A673 (cell line): Measurements from ENCODE around the gene CFAP92. TPM values are rescaled to one million over a fixed set of nuclear protein-coding genes. Genes with fewer than 3 reads are reported as not detected.

Source experiments
- BruUV-seq: library from RNA; stranded (reverse); fragments of 400-500 nt; replicated peaks from 2 replicates; lab custom pipeline; 2021; lab: Mats Ljungman, UMichigan
- CTCF ChIA-PET: fragments of 300-600 bp; sonication (Branson Sonifier 250); formaldehyde crosslinking; loops from one replicate; lab custom pipeline; 2022; ENCODE audit warnings: antibody characterized with exemption; lab: Charles Lee
- POLR2A ChIA-PET: fragments of 300-600 bp; sonication (Branson Sonifier 250); formaldehyde crosslinking; loops from one replicate; lab custom pipeline; 2022; ENCODE audit warnings: antibody characterized with exemption; ENCODE audit not compliant: low non-redundant PET; lab: Charles Lee
- DNase-seq: peaks from one replicate; pipeline ENCODE4 v3.0.0-alpha.2; 2015; ENCODE audit warnings: low spot score
- H3K27ac ChIP-seq: fragments of 200-600 bp; sonication (generic); 2 replicates; pipeline ENCODE4 v1.5.1; 2016; ENCODE audit warnings: mixed run types, low read depth, mild to moderate bottlenecking, mixed read lengths, antibody characterized with exemption, low read length; ENCODE audit not compliant: poor library complexity, severe bottlenecking
- H3K27me3 ChIP-seq: fragments of 200-600 bp; sonication (generic); replicated peaks from 2 replicates; pipeline ENCODE4 v1.6.1; 2017; ENCODE audit warnings: mixed run types, low read depth, mild to moderate bottlenecking, mixed read lengths, antibody characterized with exemption, low read length; ENCODE audit not compliant: insufficient read depth, poor library complexity
- H3K36me3 ChIP-seq: fragments of 200-600 bp; sonication (generic); 2 replicates; pipeline ENCODE4 v1.6.1; 2016; ENCODE audit warnings: mixed run types, mild to moderate bottlenecking, mixed read lengths, antibody characterized with exemption, low read length; ENCODE audit not compliant: insufficient read depth, poor library complexity, severe bottlenecking
- H3K4me1 ChIP-seq: fragments of 200-600 bp; sonication (generic); 2 replicates; pipeline ENCODE4 v1.6.1; 2017; ENCODE audit warnings: mixed run types, mild to moderate bottlenecking, mixed read lengths, antibody characterized with exemption, low read length; ENCODE audit not compliant: insufficient read depth, poor library complexity, severe bottlenecking
- H3K4me3 ChIP-seq: fragments of 200-600 bp; sonication (generic); 2 replicates; pipeline ENCODE4 v1.5.1; 2016; ENCODE audit warnings: low read depth, mixed run types, mild to moderate bottlenecking, mixed read lengths, low read length; ENCODE audit not compliant: poor library complexity, severe bottlenecking
- H3K9me3 ChIP-seq: fragments of 200-600 bp; sonication (generic); 2 replicates; pipeline ENCODE4 v1.6.1; 2016; ENCODE audit warnings: mixed run types, low read depth, mild to moderate bottlenecking, mixed read lengths, antibody characterized with exemption, low read length; ENCODE audit not compliant: poor library complexity, severe bottlenecking
- EZH2 ChIP-seq: fragments of 200-600 bp; sonication (generic); IDR thresholded peaks from 2 replicates; pipeline ENCODE4 v1.6.1; 2017; ENCODE audit warnings: borderline replicate concordance, low read depth, mild to moderate bottlenecking, mixed read lengths, antibody characterized with exemption, low read length; ENCODE audit not compliant: poor library complexity, severe bottlenecking
- intact Hi-C: fragments of 100-400 bp; cut with micrococcal nuclease; formaldehyde crosslinking; loops from one replicate; pipeline ENCODE4 v1.10.0; 2022; ENCODE audit not compliant: unreplicated experiment
- total RNA-seq: library from RNA; stranded (reverse); gene quantifications from 2 replicates; pipeline ENCODE4 v1.2.3, GENCODE V29; 2021
- TF ChIP-seq, protein P1 (sequence below): fragments of 300-800, 200-600 bp; sonication (generic); conservative IDR thresholded peaks from 2 replicates; pipeline ENCODE4 v1.5.1; 2017; ENCODE audit warnings: low read depth, mild to moderate bottlenecking, antibody characterized with exemption, low read length, moderate library complexity, mixed read lengths

Gene CFAP92
- total RNA-seq, 1 experiment from 2014 or later, result not detected

DNA sequence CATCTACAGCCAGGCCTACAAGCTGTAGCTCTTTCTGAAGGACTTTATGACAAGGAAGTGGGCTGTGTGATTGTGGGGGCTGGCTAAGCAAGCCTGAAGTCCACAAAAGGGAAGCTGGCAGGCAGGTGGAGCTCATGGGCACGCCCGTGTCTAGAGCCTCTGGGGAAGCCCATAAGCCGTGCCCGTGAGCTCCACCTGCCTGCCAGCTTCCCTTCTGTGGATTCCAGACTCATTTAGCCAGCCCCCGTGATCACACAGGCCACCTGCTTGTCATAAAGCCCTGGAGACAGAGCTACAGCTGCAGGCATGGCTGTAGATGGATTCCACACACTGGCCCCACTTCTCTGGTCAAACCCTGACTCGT lies 22.5 kb upstream of the CFAP92 start:
- CTCF ChIA-PET, result interaction anchor here (0.6 to 1.4 kb wide), 3 partner anchors 46 to 774 kb away, joined by 3 to 6 read pairs (median 6); no protein-coding TSS in a partner anchor
- TF ChIP-seq, protein P1, sequence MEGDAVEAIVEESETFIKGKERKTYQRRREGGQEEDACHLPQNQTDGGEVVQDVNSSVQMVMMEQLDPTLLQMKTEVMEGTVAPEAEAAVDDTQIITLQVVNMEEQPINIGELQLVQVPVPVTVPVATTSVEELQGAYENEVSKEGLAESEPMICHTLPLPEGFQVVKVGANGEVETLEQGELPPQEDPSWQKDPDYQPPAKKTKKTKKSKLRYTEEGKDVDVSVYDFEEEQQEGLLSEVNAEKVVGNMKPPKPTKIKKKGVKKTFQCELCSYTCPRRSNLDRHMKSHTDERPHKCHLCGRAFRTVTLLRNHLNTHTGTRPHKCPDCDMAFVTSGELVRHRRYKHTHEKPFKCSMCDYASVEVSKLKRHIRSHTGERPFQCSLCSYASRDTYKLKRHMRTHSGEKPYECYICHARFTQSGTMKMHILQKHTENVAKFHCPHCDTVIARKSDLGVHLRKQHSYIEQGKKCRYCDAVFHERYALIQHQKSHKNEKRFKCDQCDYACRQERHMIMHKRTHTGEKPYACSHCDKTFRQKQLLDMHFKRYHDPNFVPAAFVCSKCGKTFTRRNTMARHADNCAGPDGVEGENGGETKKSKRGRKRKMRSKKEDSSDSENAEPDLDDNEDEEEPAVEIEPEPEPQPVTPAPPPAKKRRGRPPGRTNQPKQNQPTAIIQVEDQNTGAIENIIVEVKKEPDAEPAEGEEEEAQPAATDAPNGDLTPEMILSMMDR, result 0 out of 2 replicates have a peak, but pooled peaks have one; percentile 8
- TF ChIP-seq EZH2, result no peak
- POLR2A ChIA-PET, result no interaction called here
- Histone ChIP-seq H3K4me3 (no peak overlapping the region), H3K27me3 (no peaks in the 10 kb centered on the region), H3K36me3 (no peaks in the 10 kb centered on the region), H3K4me1 (peaks cover 7% of the 10 kb centered on the region), H3K9me3 (no peaks in the 10 kb centered on the region), H3K27ac (peak overlapping the region; percentile 2)
- intact Hi-C loops, result no loop called here
- no TSS peak for BruUV-seq
- DNase-seq, result no peak

DNA sequence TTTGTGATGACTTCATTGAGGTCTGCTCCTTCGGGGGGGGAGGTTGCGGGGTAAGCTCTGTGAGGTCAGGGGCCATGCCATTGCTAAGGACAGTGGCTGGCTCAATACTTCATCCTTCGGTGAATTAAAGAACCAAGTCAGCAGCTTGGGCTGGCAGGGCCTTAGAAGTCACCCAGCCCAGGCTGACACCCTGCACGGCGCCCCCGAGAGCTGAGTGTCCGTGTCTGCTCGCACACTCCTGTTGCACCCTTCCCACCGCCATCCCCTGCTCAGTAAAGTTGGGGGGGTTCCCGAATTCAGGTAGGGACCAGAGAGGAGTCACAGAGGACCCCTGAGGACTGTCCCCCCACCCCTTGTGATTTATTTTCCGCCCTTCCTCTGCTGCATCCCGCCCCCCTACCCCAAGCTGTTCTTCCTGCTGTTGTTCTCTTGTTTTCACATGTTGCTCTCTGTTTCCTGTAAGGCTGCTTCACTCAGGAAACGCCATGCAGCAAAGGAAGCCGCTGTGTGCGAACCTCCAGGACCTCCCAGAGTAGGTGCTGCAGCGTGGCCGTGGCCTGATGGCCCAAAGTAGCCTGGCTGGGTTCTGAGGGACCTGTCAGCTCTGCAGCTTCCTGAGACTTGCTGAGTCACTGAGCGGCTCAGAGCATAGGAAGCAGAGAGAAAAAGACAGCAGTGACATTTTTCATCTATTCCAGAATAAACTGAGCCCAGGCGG lies 21.7 kb upstream of the CFAP92 start:
- no TSS peak for BruUV-seq
- peaks cover 7% of the 10 kb centered on the region for H3K4me1 ChIP-seq
- H3K27me3 ChIP-seq, result no peaks in the 10 kb centered on the region
- CTCF ChIA-PET, result interaction anchor here (0.6 to 1.4 kb wide), 2 partner anchors 45 to 775 kb away, joined by 6 read pairs; no protein-coding TSS in a partner anchor
- H3K4me3 ChIP-seq, result no peak overlapping the region
- TF ChIP-seq, protein P1, result no peak
- no peak for TF ChIP-seq EZH2
- intact Hi-C loops, result no loop called here
- DNase-seq, result no peak
- POLR2A ChIA-PET, result no interaction called here
- H3K36me3 ChIP-seq, result no peaks in the 10 kb centered on the region
- H3K9me3 ChIP-seq, result no peaks in the 10 kb centered on the region
- H3K27ac ChIP-seq, result peak overlapping the region; percentile 2

DNA sequence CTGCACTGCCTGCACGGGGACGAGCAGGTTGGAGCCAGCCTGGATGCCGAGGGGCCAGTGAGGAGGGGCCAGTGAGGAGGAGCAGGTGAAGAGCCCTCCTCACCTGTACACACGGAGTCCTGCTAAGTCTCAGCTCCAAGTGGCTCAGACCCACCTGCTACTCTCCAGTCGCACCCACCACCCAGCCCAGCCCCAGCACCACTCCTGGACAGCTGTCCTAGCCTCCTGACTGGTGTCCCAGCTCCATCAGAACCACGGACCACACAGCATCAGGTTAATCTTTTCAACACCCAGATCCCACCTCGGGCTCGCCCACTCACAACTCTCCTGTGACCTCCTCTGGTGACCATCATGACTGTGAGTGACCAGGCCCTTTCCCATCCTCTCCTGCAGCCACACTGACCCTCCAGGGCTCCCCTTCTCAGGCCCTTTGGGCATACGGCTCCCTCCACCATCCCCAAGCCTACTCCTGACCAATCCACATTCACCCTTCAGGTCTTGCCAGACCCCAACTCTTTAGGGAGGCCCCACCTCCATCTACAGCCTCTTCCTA lies 21.0 kb upstream of the CFAP92 start:
- TF ChIP-seq EZH2, result no peak
- TF ChIP-seq, protein P1, result no peak
- no peak overlapping the region for H3K4me3 ChIP-seq
- CTCF ChIA-PET, result no interaction called here
- intact Hi-C loops, result no loop called here
- peaks cover 7% of the 10 kb centered on the region for H3K4me1 ChIP-seq
- POLR2A ChIA-PET, result no interaction called here
- no TSS peak for BruUV-seq
- H3K27me3 ChIP-seq, result no peaks in the 10 kb centered on the region
- DNase-seq, result no peak
- no peaks in the 10 kb centered on the region for H3K9me3 ChIP-seq
- no peaks in the 10 kb centered on the region for H3K36me3 ChIP-seq
- H3K27ac ChIP-seq, result no peak overlapping the region
